Measurements from ENCODE around the gene EML2. TPM values are rescaled to one million over a fixed set of nuclear protein-coding genes. Genes with fewer than 3 reads are reported as not detected.

Gene EML2
- total RNA-seq, 4 donors from 2014 or later, result 18.0 to 22.4 (median 19.9) TPM

- ATAC-seq (ENCODE audit: low FRiP score) (no peak), DNase-seq (ENCODE audit: low spot score) (no peak)
- TF ChIP-seq, protein P1, sequence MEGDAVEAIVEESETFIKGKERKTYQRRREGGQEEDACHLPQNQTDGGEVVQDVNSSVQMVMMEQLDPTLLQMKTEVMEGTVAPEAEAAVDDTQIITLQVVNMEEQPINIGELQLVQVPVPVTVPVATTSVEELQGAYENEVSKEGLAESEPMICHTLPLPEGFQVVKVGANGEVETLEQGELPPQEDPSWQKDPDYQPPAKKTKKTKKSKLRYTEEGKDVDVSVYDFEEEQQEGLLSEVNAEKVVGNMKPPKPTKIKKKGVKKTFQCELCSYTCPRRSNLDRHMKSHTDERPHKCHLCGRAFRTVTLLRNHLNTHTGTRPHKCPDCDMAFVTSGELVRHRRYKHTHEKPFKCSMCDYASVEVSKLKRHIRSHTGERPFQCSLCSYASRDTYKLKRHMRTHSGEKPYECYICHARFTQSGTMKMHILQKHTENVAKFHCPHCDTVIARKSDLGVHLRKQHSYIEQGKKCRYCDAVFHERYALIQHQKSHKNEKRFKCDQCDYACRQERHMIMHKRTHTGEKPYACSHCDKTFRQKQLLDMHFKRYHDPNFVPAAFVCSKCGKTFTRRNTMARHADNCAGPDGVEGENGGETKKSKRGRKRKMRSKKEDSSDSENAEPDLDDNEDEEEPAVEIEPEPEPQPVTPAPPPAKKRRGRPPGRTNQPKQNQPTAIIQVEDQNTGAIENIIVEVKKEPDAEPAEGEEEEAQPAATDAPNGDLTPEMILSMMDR (IDR thresholded peaks at IDR 0.05), result no peak
Observed at GRCh38 chr19:45564131-45564780, 74.9 kb downstream of the EML2 start.

DNA sequence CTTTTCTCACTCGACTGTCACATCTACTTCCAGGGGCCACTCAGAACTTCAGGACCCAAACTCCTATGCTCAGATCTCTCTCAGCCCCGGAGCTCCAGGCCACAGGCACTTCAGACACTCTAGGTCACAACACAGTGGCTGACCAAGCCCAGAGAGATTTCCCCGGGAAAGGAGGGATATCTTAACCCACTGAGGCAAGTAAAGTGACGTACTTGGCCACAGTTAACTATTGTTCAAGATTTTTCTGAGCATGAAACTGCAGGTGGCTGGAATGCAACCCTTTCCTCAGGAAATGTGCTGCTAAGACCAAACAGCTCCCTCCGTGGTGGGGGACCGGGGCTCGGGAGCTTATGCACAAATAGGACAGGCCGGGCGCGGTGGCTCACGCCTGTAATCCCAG, 78.5 kb downstream of the EML2 start:
- TF ChIP-seq, protein P1 (IDR thresholded peaks at IDR 0.05), result no peak
- ATAC-seq (ENCODE audit: low FRiP score), result no peak
- no peak for DNase-seq (ENCODE audit: low spot score)

DNA sequence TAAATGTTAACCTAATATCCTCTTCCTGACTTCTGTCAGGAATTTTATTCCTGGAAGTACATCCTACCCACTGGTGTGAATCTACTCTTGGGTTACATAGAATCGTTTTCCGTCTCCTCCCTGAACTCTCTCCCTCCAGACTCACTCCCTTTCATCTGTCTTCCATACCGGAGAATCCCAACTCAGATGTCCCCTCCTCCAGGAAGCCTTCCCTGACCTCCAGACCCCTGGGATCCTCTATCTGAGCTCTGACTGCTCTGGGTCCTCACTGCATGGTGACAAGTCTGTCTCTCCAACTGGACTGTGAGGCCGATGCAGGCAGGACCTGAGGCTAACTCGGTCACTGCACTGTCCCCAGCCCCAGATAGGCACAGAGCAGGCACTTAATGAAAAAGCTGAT, 79.2 kb downstream of the EML2 start:
- no peak for DNase-seq (ENCODE audit: low spot score)
- ATAC-seq (ENCODE audit: low FRiP score), result no peak
- TF ChIP-seq, protein P1 (IDR thresholded peaks at IDR 0.05), result no peak

Small RNA genes within 50 kb of the gene (small RNA-seq; reads per million reads assigned to genes)
- 0.52 reads per million for gene MIR642A
- gene RN7SL836P, result not detected

Other genes starting within 250 kb of the EML2 start
- 10 to 100 TPM; 13.7 to 20.0 (median 15.6) TPM for gene PPP1R13L, start 234.3 kb downstream of the EML2 start, total RNA-seq
- 10 to 100 TPM in 1 of 4 donors, 1 to 10 TPM in 3; 5.2 to 29.8 (median 6.3) TPM for gene POLR1G, start 232.8 kb downstream of the EML2 start, total RNA-seq
- gene ERCC1, start 215.5 kb downstream of the EML2 start, total RNA-seq, result 10 to 100 TPM; 63.7 to 93.8 (median 76.5) TPM
- gene FOSB, start 171.4 kb downstream of the EML2 start, total RNA-seq, result 100 to 1,000 TPM; 306 to 713 (median 395) TPM
- 1 to 10 TPM; 3.8 to 9.4 (median 7.0) TPM for gene RTN2, start 142.3 kb downstream of the EML2 start, total RNA-seq
- gene PPM1N, start 141.0 kb downstream of the EML2 start, total RNA-seq, result 1 to 10 TPM; 1.9 to 3.8 (median 2.9) TPM
- 100 to 1,000 TPM in 1 of 4 donors, 10 to 100 TPM in 3; 47.0 to 132 (median 68.7) TPM for gene VASP, start 131.9 kb downstream of the EML2 start, total RNA-seq
- gene OPA3, start 54.6 kb downstream of the EML2 start, total RNA-seq, result 10 to 100 TPM in 2 of 4 donors, 1 to 10 TPM in 2; 6.3 to 15.5 (median 11.1) TPM
- gene GPR4, start 37.2 kb downstream of the EML2 start, total RNA-seq, result 10 to 100 TPM in 3 of 4 donors, 1 to 10 TPM in 1; 6.0 to 29.4 (median 12.0) TPM
- gene GIPR, start 28.8 kb upstream of the EML2 start, total RNA-seq, result 1 to 10 TPM; 1.1 to 8.7 (median 2.5) TPM
- gene SNRPD2, start 52.6 kb upstream of the EML2 start, total RNA-seq, result 100 to 1,000 TPM; 104 to 194 (median 148) TPM
- 1 to 10 TPM; 2.7 to 5.8 (median 5.2) TPM for gene QPCTL, start 53.3 kb upstream of the EML2 start, total RNA-seq
- 1 to 10 TPM; 5.8 to 7.6 (median 6.7) TPM for gene FBXO46, start 91.5 kb upstream of the EML2 start, total RNA-seq
- not detected for gene MEIOSIN, start 94.0 kb upstream of the EML2 start, total RNA-seq
- gene SIX5, start 129.9 kb upstream of the EML2 start, total RNA-seq, result 10 to 100 TPM in 1 of 4 donors, 1 to 10 TPM in 3; 4.3 to 13.4 (median 7.8) TPM
- 10 to 100 TPM in 3 of 4 donors, 1 to 10 TPM in 1; 9.4 to 30.1 (median 23.2) TPM for gene DMPK, start 143.1 kb upstream of the EML2 start, total RNA-seq
- gene DMWD, start 153.4 kb upstream of the EML2 start, total RNA-seq, result 10 to 100 TPM; 26.2 to 42.5 (median 35.9) TPM
- under 1 TPM in 1 of 4 donors, not detected in 3; 0.24 TPM for gene RSPH6A, start 175.9 kb upstream of the EML2 start, total RNA-seq
- 10 to 100 TPM; 17.3 to 35.2 (median 27.1) TPM for gene SYMPK, start 223.8 kb upstream of the EML2 start, total RNA-seq
- under 1 TPM in 2 of 4 donors, not detected in 2; 0.38 to 0.79 TPM for gene FOXA3, start 224.9 kb upstream of the EML2 start, total RNA-seq
- gene IRF2BP1, start 246.7 kb upstream of the EML2 start, total RNA-seq, result 10 to 100 TPM; 10.6 to 14.2 (median 11.2) TPM